DND-41 (cell line): ENCODE measurements around the gene CDK17.

Source experiments
- ATAC-seq: fragments of 200-7000 bp; cut with Tn5 transposase; 3 replicates; pipeline ENCODE4 v1.9.1; 2021; ENCODE audit warnings: low read depth; ENCODE audit not compliant: insufficient read depth
- DNase-seq: peaks from one replicate; pipeline ENCODE4 v3.0.0-alpha.2; 2020
- H2AFZ ChIP-seq: 2 replicates; pipeline ENCODE4 v1.6.0; 2012; ENCODE audit warnings: low read depth, low read length
- H3K27ac ChIP-seq: 2 replicates; pipeline ENCODE4 v1.5.1; 2012; ENCODE audit warnings: low read length, inconsistent platforms
- H3K27me3 ChIP-seq: fragments of 200-600 bp; sonication (generic); 2 replicates; pipeline ENCODE4 v1.6.0; 2012; ENCODE audit warnings: low read length, mild to moderate bottlenecking, inconsistent platforms; ENCODE audit not compliant: insufficient read depth, poor library complexity
- H3K36me3 ChIP-seq: 2 replicates; pipeline ENCODE4 v1.5.1; 2012; ENCODE audit warnings: low read length, inconsistent platforms; ENCODE audit not compliant: insufficient read depth
- H3K4me1 ChIP-seq: 2 replicates; pipeline ENCODE4 v1.5.1; 2012; ENCODE audit warnings: mild to moderate bottlenecking, low read length; ENCODE audit not compliant: insufficient read depth
- H3K4me2 ChIP-seq: 2 replicates; pipeline ENCODE4 v1.6.0; 2012; ENCODE audit warnings: mild to moderate bottlenecking, moderate library complexity, low read length, inconsistent platforms; ENCODE audit not compliant: insufficient read depth
- H3K4me3 ChIP-seq, 2 experiments: fragments of 200-600 bp in 1 of 2; shearing (Covaris generic) in 1 of 2; 2 replicates each; pipeline ENCODE4 v1.5.1; 2012 to 2016; ENCODE audit warnings: inconsistent platforms in 2 of 2, low read length in 2 of 2, mild to moderate bottlenecking in 2 of 2, low read depth in 1 of 2, moderate library complexity in 1 of 2
- H3K79me2 ChIP-seq: 2 replicates; pipeline ENCODE4 v1.6.0; 2012; ENCODE audit warnings: low read length, inconsistent platforms; ENCODE audit not compliant: insufficient read depth
- H3K9ac ChIP-seq: 2 replicates; pipeline ENCODE4 v1.6.0; 2012; ENCODE audit warnings: low read depth, mild to moderate bottlenecking, inconsistent platforms, low read length, moderate library complexity
- H3K9me3 ChIP-seq: 2 replicates; pipeline ENCODE4 v1.5.1; 2012; ENCODE audit warnings: low read length, moderate library complexity, mild to moderate bottlenecking, inconsistent platforms; ENCODE audit not compliant: insufficient read depth, severe bottlenecking
- H4K20me1 ChIP-seq: 2 replicates; pipeline ENCODE4 v1.6.0; 2012; ENCODE audit warnings: low read length; ENCODE audit not compliant: insufficient read depth
- EZH2 ChIP-seq: IDR thresholded peaks from 3 replicates; pipeline ENCODE4 v1.6.1; 2012; ENCODE audit warnings: borderline replicate concordance, low read depth, mild to moderate bottlenecking, moderate library complexity, low read length, inconsistent platforms; ENCODE audit not compliant: severe bottlenecking
- TF ChIP-seq, protein P1 (sequence below): IDR thresholded peaks from 2 replicates; pipeline ENCODE4 v1.5.1; 2012; ENCODE audit warnings: borderline replicate concordance, low read length, moderate library complexity, mild to moderate bottlenecking; ENCODE audit not compliant: poor library complexity, severe bottlenecking; ENCODE audit errors: extremely low read depth

Gene CDK17

GRCh38 chr12:96445691-96446583 lies 45.7 kb upstream of the CDK17 start:
- TF ChIP-seq, protein P1, sequence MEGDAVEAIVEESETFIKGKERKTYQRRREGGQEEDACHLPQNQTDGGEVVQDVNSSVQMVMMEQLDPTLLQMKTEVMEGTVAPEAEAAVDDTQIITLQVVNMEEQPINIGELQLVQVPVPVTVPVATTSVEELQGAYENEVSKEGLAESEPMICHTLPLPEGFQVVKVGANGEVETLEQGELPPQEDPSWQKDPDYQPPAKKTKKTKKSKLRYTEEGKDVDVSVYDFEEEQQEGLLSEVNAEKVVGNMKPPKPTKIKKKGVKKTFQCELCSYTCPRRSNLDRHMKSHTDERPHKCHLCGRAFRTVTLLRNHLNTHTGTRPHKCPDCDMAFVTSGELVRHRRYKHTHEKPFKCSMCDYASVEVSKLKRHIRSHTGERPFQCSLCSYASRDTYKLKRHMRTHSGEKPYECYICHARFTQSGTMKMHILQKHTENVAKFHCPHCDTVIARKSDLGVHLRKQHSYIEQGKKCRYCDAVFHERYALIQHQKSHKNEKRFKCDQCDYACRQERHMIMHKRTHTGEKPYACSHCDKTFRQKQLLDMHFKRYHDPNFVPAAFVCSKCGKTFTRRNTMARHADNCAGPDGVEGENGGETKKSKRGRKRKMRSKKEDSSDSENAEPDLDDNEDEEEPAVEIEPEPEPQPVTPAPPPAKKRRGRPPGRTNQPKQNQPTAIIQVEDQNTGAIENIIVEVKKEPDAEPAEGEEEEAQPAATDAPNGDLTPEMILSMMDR: no peak
- no peak for TF ChIP-seq EZH2
- Histone ChIP-seq H2AFZ (peak overlapping the region; percentile 56), H3K27ac (peak overlapping the region; percentile 80), H3K27me3 (no peaks in the 10 kb centered on the region), H3K4me3 (peak overlapping the region in 1 of 2 experiments; percentile 15; a peak in 1 of 4 replicates), H3K9ac (peak overlapping the region; percentile 34), H3K36me3 (no peaks in the 10 kb centered on the region), H4K20me1 (no peaks in the 10 kb centered on the region), H3K4me1 (peaks cover 22% of the 10 kb centered on the region), H3K79me2 (no peaks in the 10 kb centered on the region), H3K4me2 (peak overlapping the region; percentile 50), H3K9me3 (no peaks in the 10 kb centered on the region)
- DNase-seq: peak; percentile 73
- ATAC-seq: peak; percentile 99

GRCh38 chr12:96444399-96444798 lies 44.2 kb upstream of the CDK17 start:
- TF ChIP-seq, protein P1: no peak
- TF ChIP-seq EZH2: no peak
- no peaks in the 10 kb centered on the region for H4K20me1 ChIP-seq
- DNase-seq (no peak), ATAC-seq (no peak)
- H3K4me3 ChIP-seq: no peak overlapping the region
- no peak overlapping the region for H2AFZ ChIP-seq
- no peak overlapping the region for H3K4me2 ChIP-seq
- no peaks in the 10 kb centered on the region for H3K79me2 ChIP-seq
- H3K27me3 ChIP-seq: no peaks in the 10 kb centered on the region
- no peak overlapping the region for H3K9ac ChIP-seq
- H3K36me3 ChIP-seq: no peaks in the 10 kb centered on the region
- no peak overlapping the region for H3K27ac ChIP-seq
- peaks cover 22% of the 10 kb centered on the region for H3K4me1 ChIP-seq
- H3K9me3 ChIP-seq: no peaks in the 10 kb centered on the region

DNA sequence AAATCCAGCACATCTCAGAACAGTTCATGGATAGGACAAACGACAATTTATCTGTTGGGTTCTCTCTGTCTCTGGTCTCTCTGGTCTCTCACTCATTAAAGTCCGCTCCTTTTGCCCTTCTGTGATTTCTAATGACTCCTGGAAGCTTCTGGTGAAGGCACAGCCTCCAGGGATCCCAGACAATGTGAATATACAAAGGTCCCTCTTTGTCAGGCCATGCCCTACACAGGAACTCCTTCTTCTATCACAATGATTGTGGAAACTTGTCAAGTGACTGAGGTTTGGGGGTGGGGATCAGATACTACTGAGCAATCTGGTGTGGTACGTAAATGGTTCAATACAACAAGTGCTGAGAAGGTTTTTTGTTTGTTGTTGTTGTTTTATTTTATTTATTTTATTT lies 42.7 kb upstream of the CDK17 start:
- Histone ChIP-seq H3K4me2 (no peak overlapping the region), H3K27me3 (no peaks in the 10 kb centered on the region), H3K4me1 (peaks cover 22% of the 10 kb centered on the region), H3K4me3 (no peak overlapping the region), H3K79me2 (no peaks in the 10 kb centered on the region), H3K27ac (no peak overlapping the region), H4K20me1 (no peaks in the 10 kb centered on the region), H3K9ac (no peak overlapping the region), H2AFZ (no peak overlapping the region), H3K36me3 (no peaks in the 10 kb centered on the region), H3K9me3 (no peaks in the 10 kb centered on the region)
- no peak for DNase-seq
- no peak for ATAC-seq
- no peak for TF ChIP-seq EZH2
- TF ChIP-seq, protein P1: no peak
